Measurements from ENCODE around the gene PLCH1.

The PLCH1 gene

GRCh38 chr3:155785662-155786295, 40.9 kb upstream of the PLCH1 start:
- Histone ChIP-seq H3K27ac (ENCODE audit: low read length) (no peak overlapping the region), H4K20me1 (ENCODE audit: insufficient read depth, low read length) (no peaks in the 10 kb centered on the region), H3K4me3 (ENCODE audit: low read length) (no peak overlapping the region), H2AFZ (ENCODE audit: low read depth, low read length) (no peak overlapping the region), H3K4me1 (ENCODE audit: low read length) (no peaks in the 10 kb centered on the region), H3K36me3 (replicated peaks; ENCODE audit: low read depth, low read length) (peaks cover 9% of the 10 kb centered on the region), H3K4me2 (ENCODE audit: low read length) (no peak overlapping the region), H3K9me3 (ENCODE audit: insufficient read depth, low read length) (no peaks in the 10 kb centered on the region; the same call in 1 of the 2 replicates), H3K27me3 (ENCODE audit: low read depth, low read length) (no peaks in the 10 kb centered on the region), H3K79me2 (ENCODE audit: low read length) (no peaks in the 10 kb centered on the region), H3K9ac (ENCODE audit: low read length) (no peak overlapping the region)
- TF ChIP-seq CTCF (IDR thresholded peaks at IDR 0.05; ENCODE audit: low read depth, low read length), result no peak
- TF ChIP-seq EZH2phosphoT487 (IDR thresholded peaks at IDR 0.05; ENCODE audit: low read depth), result no peak

DNA sequence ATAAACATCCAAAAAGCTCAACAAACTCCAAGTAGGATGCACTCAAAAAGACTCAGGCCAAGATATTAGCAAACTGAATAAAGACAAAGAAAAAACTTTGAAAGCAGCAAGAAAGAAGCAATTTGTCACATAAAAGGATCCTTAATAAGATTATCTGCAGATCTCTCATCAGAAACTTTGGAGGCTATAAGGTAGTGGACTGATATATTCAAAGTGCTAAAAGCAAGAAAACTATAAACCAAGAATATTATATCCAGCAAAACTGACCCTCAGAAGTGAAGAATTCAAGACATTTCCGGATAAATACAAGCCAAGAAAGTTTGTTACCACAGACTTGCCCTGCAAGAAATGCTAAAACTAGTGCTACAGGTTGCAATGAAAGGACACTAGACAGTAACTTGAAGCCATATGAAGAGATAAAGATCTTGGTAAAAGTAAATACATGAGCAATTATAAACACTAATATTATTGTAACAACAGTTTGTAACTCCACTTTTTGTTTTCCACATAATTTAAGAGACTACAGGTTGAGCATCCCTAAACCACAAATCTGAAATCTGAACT, 37.6 kb upstream of the PLCH1 start:
- H3K9me3 ChIP-seq (ENCODE audit: insufficient read depth, low read length), result no peaks in the 10 kb centered on the region; the same call in 1 of the 2 replicates
- H3K79me2 ChIP-seq (ENCODE audit: low read length), result no peaks in the 10 kb centered on the region
- no peak overlapping the region for H3K9ac ChIP-seq (ENCODE audit: low read length)
- H3K36me3 ChIP-seq (replicated peaks; ENCODE audit: low read depth, low read length), result peaks cover 12% of the 10 kb centered on the region
- no peak overlapping the region for H3K27ac ChIP-seq (ENCODE audit: low read length)
- H2AFZ ChIP-seq (ENCODE audit: low read depth, low read length), result no peak overlapping the region
- H3K27me3 ChIP-seq (ENCODE audit: low read depth, low read length), result no peaks in the 10 kb centered on the region
- TF ChIP-seq EZH2phosphoT487 (IDR thresholded peaks at IDR 0.05; ENCODE audit: low read depth) (no peak), CTCF (IDR thresholded peaks at IDR 0.05; ENCODE audit: low read depth, low read length) (no peak)
- no peak overlapping the region for H3K4me3 ChIP-seq (ENCODE audit: low read length)
- H4K20me1 ChIP-seq (ENCODE audit: insufficient read depth, low read length), result no peaks in the 10 kb centered on the region
- peaks cover 3% of the 10 kb centered on the region; the same call in 1 of the 2 replicates for H3K4me1 ChIP-seq (ENCODE audit: low read length)
- no peak overlapping the region for H3K4me2 ChIP-seq (ENCODE audit: low read length)

DNA sequence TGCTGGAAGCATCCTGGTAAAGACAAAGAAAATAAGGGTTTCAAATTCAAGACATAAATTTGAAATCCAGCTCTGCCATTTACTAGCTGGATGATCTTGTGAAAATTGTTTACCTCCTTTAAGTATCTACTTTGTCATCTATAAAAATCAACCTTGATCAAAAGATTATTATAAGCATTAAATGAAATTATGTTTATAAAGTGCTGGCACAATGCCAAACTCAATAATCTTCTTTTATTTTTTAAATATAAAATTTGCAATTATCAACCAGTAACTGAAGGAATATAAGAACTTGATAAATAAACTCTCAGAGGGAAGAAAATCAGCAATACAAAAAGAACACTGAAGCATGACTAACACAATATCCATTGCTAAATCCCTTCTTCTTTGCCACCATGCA, 35.4 kb upstream of the PLCH1 start:
- no peak overlapping the region for H3K4me2 ChIP-seq (ENCODE audit: low read length)

More for the DNA sequence above, 35.4 kb upstream of the PLCH1 start:
- no peak overlapping the region for H2AFZ ChIP-seq (ENCODE audit: low read depth, low read length)
- H4K20me1 ChIP-seq (ENCODE audit: insufficient read depth, low read length), result no peaks in the 10 kb centered on the region
- H3K36me3 ChIP-seq (replicated peaks; ENCODE audit: low read depth, low read length), result peaks cover 12% of the 10 kb centered on the region
- H3K4me3 ChIP-seq (ENCODE audit: low read length), result no peak overlapping the region
- H3K79me2 ChIP-seq (ENCODE audit: low read length), result no peaks in the 10 kb centered on the region
- no peak overlapping the region for H3K9ac ChIP-seq (ENCODE audit: low read length)
- no peak for TF ChIP-seq EZH2phosphoT487 (IDR thresholded peaks at IDR 0.05; ENCODE audit: low read depth)
- no peak for TF ChIP-seq CTCF (IDR thresholded peaks at IDR 0.05; ENCODE audit: low read depth, low read length)
- H3K27me3 ChIP-seq (ENCODE audit: low read depth, low read length), result no peaks in the 10 kb centered on the region
- H3K27ac ChIP-seq (ENCODE audit: low read length), result no peak overlapping the region
- H3K4me1 ChIP-seq (ENCODE audit: low read length), result peaks cover 3% of the 10 kb centered on the region; the same call in 1 of the 2 replicates
- no peaks in the 10 kb centered on the region; the same call in 1 of the 2 replicates for H3K9me3 ChIP-seq (ENCODE audit: insufficient read depth, low read length)
